PFSK-1 (cell line): Measurements from ENCODE around the gene GRID1.

Source experiments
- FOXP2 ChIP-seq: optimal IDR thresholded peaks from 2 replicates; pipeline ENCODE3; 2011; ENCODE audit warnings: borderline replicate concordance, control low read depth, inconsistent platforms; ENCODE audit not compliant: insufficient read depth; ENCODE audit errors: extremely low read length, extremely low read depth
- POLR2AphosphoS5 ChIP-seq: IDR thresholded peaks from 2 replicates; pipeline ENCODE4 v1.6.1; 2012; ENCODE audit warnings: low read depth, mild to moderate bottlenecking, control low read depth, low read length, moderate library complexity
- SIN3A ChIP-seq: IDR thresholded peaks from 2 replicates; pipeline ENCODE4 v1.6.1; 2012; ENCODE audit warnings: mild to moderate bottlenecking, low read length, moderate library complexity, borderline replicate concordance; ENCODE audit not compliant: insufficient read depth
- TAF1 ChIP-seq: IDR thresholded peaks from 2 replicates; pipeline ENCODE4 v1.6.1; 2012; ENCODE audit warnings: low read length, control low read depth, borderline replicate concordance; ENCODE audit not compliant: insufficient read depth
- TF ChIP-seq, protein P1 (sequence below), 2 experiments: IDR thresholded peaks; 2 replicates each; pipeline versions ENCODE4 v1.6.1 to v1.8.0; 2011 to 2012; ENCODE audit warnings: low read depth in 2 of 2, low read length in 2 of 2, control low read depth in 1 of 2, inconsistent platforms in 1 of 2, mild to moderate bottlenecking in 1 of 2, moderate library complexity in 1 of 2; ENCODE audit not compliant: insufficient read depth in 1 of 2

Gene GRID1

DNA sequence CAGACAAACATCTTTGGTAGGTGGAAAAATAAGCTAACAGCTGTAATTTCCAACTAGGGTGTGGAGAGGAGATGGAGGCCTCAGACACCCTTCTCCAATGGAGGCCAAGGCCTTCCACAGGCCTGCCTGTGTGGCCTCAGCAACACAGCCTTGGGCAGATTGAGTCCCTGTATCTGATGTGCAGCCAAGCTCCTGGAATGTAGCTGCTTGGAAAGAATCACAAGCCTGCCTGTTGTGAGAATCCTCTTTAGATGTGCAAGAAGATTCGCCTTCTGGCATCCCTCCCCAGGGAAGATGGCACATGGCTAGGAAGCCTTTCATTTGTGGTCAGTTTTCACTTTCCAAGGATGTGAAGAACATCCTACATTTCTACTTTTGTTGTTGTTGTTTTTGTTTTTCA lies 684.0 kb downstream of the GRID1 start:
- no peak for TF ChIP-seq SIN3A
- no peak for TF ChIP-seq TAF1
- TF ChIP-seq POLR2AphosphoS5, result no peak
- TF ChIP-seq, protein P1, sequence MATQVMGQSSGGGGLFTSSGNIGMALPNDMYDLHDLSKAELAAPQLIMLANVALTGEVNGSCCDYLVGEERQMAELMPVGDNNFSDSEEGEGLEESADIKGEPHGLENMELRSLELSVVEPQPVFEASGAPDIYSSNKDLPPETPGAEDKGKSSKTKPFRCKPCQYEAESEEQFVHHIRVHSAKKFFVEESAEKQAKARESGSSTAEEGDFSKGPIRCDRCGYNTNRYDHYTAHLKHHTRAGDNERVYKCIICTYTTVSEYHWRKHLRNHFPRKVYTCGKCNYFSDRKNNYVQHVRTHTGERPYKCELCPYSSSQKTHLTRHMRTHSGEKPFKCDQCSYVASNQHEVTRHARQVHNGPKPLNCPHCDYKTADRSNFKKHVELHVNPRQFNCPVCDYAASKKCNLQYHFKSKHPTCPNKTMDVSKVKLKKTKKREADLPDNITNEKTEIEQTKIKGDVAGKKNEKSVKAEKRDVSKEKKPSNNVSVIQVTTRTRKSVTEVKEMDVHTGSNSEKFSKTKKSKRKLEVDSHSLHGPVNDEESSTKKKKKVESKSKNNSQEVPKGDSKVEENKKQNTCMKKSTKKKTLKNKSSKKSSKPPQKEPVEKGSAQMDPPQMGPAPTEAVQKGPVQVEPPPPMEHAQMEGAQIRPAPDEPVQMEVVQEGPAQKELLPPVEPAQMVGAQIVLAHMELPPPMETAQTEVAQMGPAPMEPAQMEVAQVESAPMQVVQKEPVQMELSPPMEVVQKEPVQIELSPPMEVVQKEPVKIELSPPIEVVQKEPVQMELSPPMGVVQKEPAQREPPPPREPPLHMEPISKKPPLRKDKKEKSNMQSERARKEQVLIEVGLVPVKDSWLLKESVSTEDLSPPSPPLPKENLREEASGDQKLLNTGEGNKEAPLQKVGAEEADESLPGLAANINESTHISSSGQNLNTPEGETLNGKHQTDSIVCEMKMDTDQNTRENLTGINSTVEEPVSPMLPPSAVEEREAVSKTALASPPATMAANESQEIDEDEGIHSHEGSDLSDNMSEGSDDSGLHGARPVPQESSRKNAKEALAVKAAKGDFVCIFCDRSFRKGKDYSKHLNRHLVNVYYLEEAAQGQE (IDR thresholded peaks at IDR 0.05; ENCODE audit: insufficient read depth in 1 of 2, low read depth in 2 of 2, low read length in 2 of 2), result no peak
- no peak for TF ChIP-seq FOXP2

GRCh38 chr10:85679710-85680109 lies 686.9 kb downstream of the GRID1 start:
- TF ChIP-seq, protein P1 (IDR thresholded peaks at IDR 0.05; ENCODE audit: insufficient read depth in 1 of 2, low read depth in 2 of 2, low read length in 2 of 2), result no peak
- no peak for TF ChIP-seq TAF1
- TF ChIP-seq SIN3A, result no peak
- no peak for TF ChIP-seq FOXP2
- no peak for TF ChIP-seq POLR2AphosphoS5

DNA sequence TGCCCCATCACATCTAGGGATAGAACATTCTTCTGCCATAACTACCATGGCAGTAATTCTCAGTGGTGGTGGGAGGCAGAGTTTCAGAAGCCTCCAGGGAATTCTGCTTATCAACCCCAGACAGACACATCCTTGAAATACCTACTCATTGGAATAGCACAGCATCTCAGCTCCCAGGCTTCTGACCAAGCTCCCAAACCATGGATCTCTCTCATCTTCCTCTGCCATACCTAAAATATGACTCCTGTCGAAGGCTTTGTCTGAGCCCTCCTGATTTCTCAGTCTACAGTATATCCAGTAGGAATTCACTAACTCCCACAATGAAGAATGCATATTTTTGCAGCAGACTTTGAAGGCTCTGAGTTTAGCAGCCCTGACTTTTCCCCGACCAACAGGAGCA lies 687.5 kb downstream of the GRID1 start:
- TF ChIP-seq SIN3A (no peak), FOXP2 (no peak), POLR2AphosphoS5 (no peak), TAF1 (no peak)
- TF ChIP-seq, protein P1 (IDR thresholded peaks at IDR 0.05; ENCODE audit: insufficient read depth in 1 of 2, low read depth in 2 of 2, low read length in 2 of 2), result no peak

- TF ChIP-seq TAF1 (no peak), FOXP2 (no peak), SIN3A (no peak), POLR2AphosphoS5 (no peak)
- TF ChIP-seq, protein P1 (IDR thresholded peaks at IDR 0.05; ENCODE audit: insufficient read depth in 1 of 2, low read depth in 2 of 2, low read length in 2 of 2), result no peak
Observed at GRCh38 chr10:85674851-85675250, 691.7 kb downstream of the GRID1 start.

- TF ChIP-seq POLR2AphosphoS5 (no peak), FOXP2 (no peak), SIN3A (no peak), TAF1 (no peak)
- TF ChIP-seq, protein P1 (IDR thresholded peaks at IDR 0.05; ENCODE audit: insufficient read depth in 1 of 2, low read depth in 2 of 2, low read length in 2 of 2), result no peak
Observed at GRCh38 chr10:85673270-85673669, 693.3 kb downstream of the GRID1 start.
